ENCODE data around the gene TSPAN17. TPM values are rescaled to one million over a fixed set of nuclear protein-coding genes. Genes with fewer than 3 reads are reported as not detected.

TSPAN17 gene
- total and polyA plus RNA-seq, 2 donors (not counting 1 experiment from before 2014, with no cell fraction given), result 34.8 to 35.2 TPM

- Histone ChIP-seq H4K20me1 (ENCODE audit: control insufficient read depth, extremely low read depth, insufficient read depth, low read length) (no peaks in the 10 kb centered on the region), H3K36me3 (ENCODE audit: control insufficient read depth, insufficient read depth, low read length) (no peaks in the 10 kb centered on the region), H2AFZ (ENCODE audit: low read length) (no peak overlapping the region), H3K9ac (ENCODE audit: insufficient read depth, low read length) (no peak overlapping the region), H3K27ac (ENCODE audit: insufficient read depth, low read length) (no peak overlapping the region), H3K4me3 (replicated peaks in 1 of 4; ENCODE audit: control extremely low read depth in 1 of 4, insufficient read depth in 1 of 4, low read depth in 3 of 4, low read length in 4 of 4) (no peak overlapping the region), H3K4me2 (ENCODE audit: extremely low read depth, insufficient read depth, low read length) (no peak overlapping the region), H3K9me3 (ENCODE audit: control insufficient read depth, insufficient read depth, low read depth, low read length) (no peaks in the 10 kb centered on the region), H3K79me2 (ENCODE audit: control insufficient read depth, insufficient read depth, low read length) (no peaks in the 10 kb centered on the region), H3K27me3 (ENCODE audit: control insufficient read depth, insufficient read depth, low read length) (peaks cover 29% of the 10 kb centered on the region), H3K4me1 (ENCODE audit: control insufficient read depth, extremely low read depth, insufficient read depth, low read length) (no peaks in the 10 kb centered on the region)
- no peak for DNase-seq (ENCODE audit: low read depth in 2 of 2)
- TF ChIP-seq CTCF (conservative IDR thresholded peaks at IDR 0.05 in 1 of 2, IDR thresholded peaks at IDR 0.05 in 1 of 2; ENCODE audit: low read depth in 1 of 2, low read length in 2 of 2) (no peak), EZH2 (IDR thresholded peaks at IDR 0.05; ENCODE audit: low read length, missing control alignments) (no peak)
Observed at GRCh38 chr5:176667637-176668036, 20.4 kb downstream of the TSPAN17 start.

- Histone ChIP-seq H4K20me1 (ENCODE audit: control insufficient read depth, extremely low read depth, insufficient read depth, low read length) (no peaks in the 10 kb centered on the region), H3K4me2 (ENCODE audit: extremely low read depth, insufficient read depth, low read length) (no peak overlapping the region), H3K4me1 (ENCODE audit: control insufficient read depth, extremely low read depth, insufficient read depth, low read length) (no peaks in the 10 kb centered on the region), H3K9ac (ENCODE audit: insufficient read depth, low read length) (no peak overlapping the region), H3K27me3 (ENCODE audit: control insufficient read depth, insufficient read depth, low read length) (peaks cover 23% of the 10 kb centered on the region), H3K79me2 (ENCODE audit: control insufficient read depth, insufficient read depth, low read length) (no peaks in the 10 kb centered on the region), H3K27ac (ENCODE audit: insufficient read depth, low read length) (no peak overlapping the region), H2AFZ (ENCODE audit: low read length) (no peak overlapping the region), H3K36me3 (ENCODE audit: control insufficient read depth, insufficient read depth, low read length) (no peaks in the 10 kb centered on the region), H3K9me3 (ENCODE audit: control insufficient read depth, insufficient read depth, low read depth, low read length) (no peaks in the 10 kb centered on the region), H3K4me3 (replicated peaks in 1 of 4; ENCODE audit: control extremely low read depth in 1 of 4, insufficient read depth in 1 of 4, low read depth in 3 of 4, low read length in 4 of 4) (no peak overlapping the region)
- no peak for DNase-seq (ENCODE audit: low read depth in 2 of 2)
- no peak for TF ChIP-seq CTCF (conservative IDR thresholded peaks at IDR 0.05 in 1 of 2, IDR thresholded peaks at IDR 0.05 in 1 of 2; ENCODE audit: low read depth in 1 of 2, low read length in 2 of 2)
- no peak for TF ChIP-seq EZH2 (IDR thresholded peaks at IDR 0.05; ENCODE audit: low read length, missing control alignments)
Observed at GRCh38 chr5:176670449-176670848, 23.2 kb downstream of the TSPAN17 start.

GRCh38 chr5:176671399-176671798 is 24.1 kb downstream of the TSPAN17 start:
- Histone ChIP-seq H3K9ac (ENCODE audit: insufficient read depth, low read length) (no peak overlapping the region), H3K36me3 (ENCODE audit: control insufficient read depth, insufficient read depth, low read length) (no peaks in the 10 kb centered on the region), H3K9me3 (ENCODE audit: control insufficient read depth, insufficient read depth, low read depth, low read length) (no peaks in the 10 kb centered on the region), H3K79me2 (ENCODE audit: control insufficient read depth, insufficient read depth, low read length) (no peaks in the 10 kb centered on the region), H3K27ac (ENCODE audit: insufficient read depth, low read length) (no peak overlapping the region), H4K20me1 (ENCODE audit: control insufficient read depth, extremely low read depth, insufficient read depth, low read length) (no peaks in the 10 kb centered on the region), H3K4me2 (ENCODE audit: extremely low read depth, insufficient read depth, low read length) (no peak overlapping the region), H3K4me1 (ENCODE audit: control insufficient read depth, extremely low read depth, insufficient read depth, low read length) (peaks cover 3% of the 10 kb centered on the region), H2AFZ (ENCODE audit: low read length) (no peak overlapping the region), H3K27me3 (ENCODE audit: control insufficient read depth, insufficient read depth, low read length) (peaks cover 23% of the 10 kb centered on the region), H3K4me3 (replicated peaks in 1 of 4; ENCODE audit: control extremely low read depth in 1 of 4, insufficient read depth in 1 of 4, low read depth in 3 of 4, low read length in 4 of 4) (no peak overlapping the region)
- DNase-seq (ENCODE audit: low read depth in 2 of 2), result no peak
- no peak for TF ChIP-seq CTCF (conservative IDR thresholded peaks at IDR 0.05 in 1 of 2, IDR thresholded peaks at IDR 0.05 in 1 of 2; ENCODE audit: low read depth in 1 of 2, low read length in 2 of 2)
- no peak for TF ChIP-seq EZH2 (IDR thresholded peaks at IDR 0.05; ENCODE audit: low read length, missing control alignments)

Data from fibroblast of lung (primary cell).